PFSK-1 (cell line): ENCODE measurements around the gene GLDN.

Experiments used
- FOXP2 ChIP-seq: optimal IDR thresholded peaks from 2 replicates; pipeline ENCODE3; 2011; ENCODE audit warnings: borderline replicate concordance, control low read depth, inconsistent platforms; ENCODE audit not compliant: insufficient read depth; ENCODE audit errors: extremely low read length, extremely low read depth
- POLR2AphosphoS5 ChIP-seq: IDR thresholded peaks from 2 replicates; pipeline ENCODE4 v1.6.1; 2012; ENCODE audit warnings: low read depth, mild to moderate bottlenecking, control low read depth, low read length, moderate library complexity
- REST ChIP-seq, 2 experiments: IDR thresholded peaks; 2 replicates each; pipeline versions ENCODE4 v1.6.1 to v1.8.0; 2011 to 2012; ENCODE audit warnings: low read depth in 2 of 2, low read length in 2 of 2, control low read depth in 1 of 2, inconsistent platforms in 1 of 2, mild to moderate bottlenecking in 1 of 2, moderate library complexity in 1 of 2; ENCODE audit not compliant: insufficient read depth in 1 of 2
- SIN3A ChIP-seq: IDR thresholded peaks from 2 replicates; pipeline ENCODE4 v1.6.1; 2012; ENCODE audit warnings: mild to moderate bottlenecking, low read length, moderate library complexity, borderline replicate concordance; ENCODE audit not compliant: insufficient read depth
- TAF1 ChIP-seq: IDR thresholded peaks from 2 replicates; pipeline ENCODE4 v1.6.1; 2012; ENCODE audit warnings: low read length, control low read depth, borderline replicate concordance; ENCODE audit not compliant: insufficient read depth

GLDN gene

DNA sequence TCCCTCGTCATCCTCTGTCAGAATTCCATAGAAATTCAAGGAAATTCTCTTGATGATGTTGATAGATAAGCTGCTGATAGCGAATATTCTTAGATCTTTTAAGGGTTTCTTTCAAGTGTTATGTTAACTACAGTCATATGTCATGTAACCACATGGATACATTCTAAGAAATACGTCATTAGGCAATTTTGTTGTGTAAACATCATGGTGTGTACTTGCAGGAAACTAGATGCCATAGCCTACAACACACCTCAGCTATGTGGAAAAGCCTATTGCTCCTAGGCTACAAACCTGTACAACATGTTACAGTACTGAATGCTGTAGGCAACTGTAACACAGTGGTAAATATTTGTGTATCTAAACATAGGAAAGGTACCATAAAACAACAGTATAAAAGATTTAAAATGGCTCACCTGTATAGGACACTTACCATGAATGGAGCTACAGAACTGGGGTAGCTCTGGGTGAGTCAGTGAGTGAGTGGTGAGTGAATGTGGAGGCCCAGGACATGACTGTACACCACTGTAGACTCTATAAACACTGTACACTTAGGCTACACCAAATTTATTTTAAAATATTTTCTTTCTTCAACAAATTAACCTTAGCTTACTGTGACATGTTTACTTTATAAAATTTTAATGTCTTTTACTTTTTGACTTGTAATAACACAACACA, 34.6 kb downstream of the GLDN start:
- TF ChIP-seq POLR2AphosphoS5, result no peak
- TF ChIP-seq TAF1, result no peak
- TF ChIP-seq REST (IDR thresholded peaks at IDR 0.05; ENCODE audit: insufficient read depth in 1 of 2, low read depth in 2 of 2, low read length in 2 of 2), result no peak
- no peak for TF ChIP-seq FOXP2
- no peak for TF ChIP-seq SIN3A

- TF ChIP-seq POLR2AphosphoS5 (no peak), TAF1 (no peak), FOXP2 (no peak), SIN3A (no peak), REST (IDR thresholded peaks at IDR 0.05; ENCODE audit: insufficient read depth in 1 of 2, low read depth in 2 of 2, low read length in 2 of 2) (no peak)
These were observed 35.8 kb downstream of the GLDN start for GRCh38 chr15:51377038-51377786.

DNA sequence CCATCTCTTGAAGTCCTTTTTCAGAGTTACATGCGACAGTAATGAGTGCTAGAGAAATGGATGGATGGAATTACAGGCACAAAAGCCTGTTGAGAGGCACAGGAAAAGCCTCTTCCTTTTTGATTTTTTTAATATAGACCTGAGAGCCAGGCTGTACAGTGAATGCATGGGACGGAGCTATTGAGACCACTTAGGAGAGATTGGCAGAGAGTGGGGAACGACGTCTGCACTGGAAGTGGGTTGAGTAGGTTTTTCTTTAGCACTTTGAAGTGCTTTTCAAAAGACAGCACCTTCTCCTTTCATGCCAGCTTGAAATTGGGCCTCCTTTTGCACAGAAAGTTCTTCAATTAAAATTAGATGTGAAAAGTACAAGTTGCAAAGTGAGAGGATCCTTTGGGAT, 37.0 kb downstream of the GLDN start:
- no peak for TF ChIP-seq FOXP2
- no peak for TF ChIP-seq POLR2AphosphoS5
- no peak for TF ChIP-seq REST (IDR thresholded peaks at IDR 0.05; ENCODE audit: insufficient read depth in 1 of 2, low read depth in 2 of 2, low read length in 2 of 2)
- no peak for TF ChIP-seq TAF1
- no peak for TF ChIP-seq SIN3A

GRCh38 chr15:51379390-51379789, 37.9 kb downstream of the GLDN start:
- no peak for TF ChIP-seq TAF1
- no peak for TF ChIP-seq FOXP2
- no peak for TF ChIP-seq SIN3A
- no peak for TF ChIP-seq REST (IDR thresholded peaks at IDR 0.05; ENCODE audit: insufficient read depth in 1 of 2, low read depth in 2 of 2, low read length in 2 of 2)
- TF ChIP-seq POLR2AphosphoS5, result no peak
